Ovary (tissue), 9 donors: Measurements from ENCODE around the gene MRPL18. TPM values are rescaled to one million over a fixed set of nuclear protein-coding genes. Genes with fewer than 3 reads are reported as not detected.
"Not testable (repeated sequence)": the region's sequence is repeated elsewhere in the genome, so short reads cannot be mapped to it uniquely, and the experiment has no call there.

Experiments
- DNase-seq, 5 donors: peaks; one replicate each; pipeline ENCODE4 v3.0.0-alpha.2; 2019 to 2020
- H3K27ac ChIP-seq, 2 donors: fragments of 200-600 bp; one replicate each; pipeline versions ENCODE4 v1.5.1 to v1.8.0; 2019 to 2022
- H3K27me3 ChIP-seq: fragments of 200-600 bp; one replicate; pipeline ENCODE4 v1.8.0; 2022
- H3K36me3 ChIP-seq: fragments of 200-600 bp; sonication (generic); one replicate; pipeline ENCODE4 v1.5.1; 2019
- H3K4me1 ChIP-seq: one replicate; pipeline ENCODE4 v1.8.1; 2013; ENCODE audit warnings: mild to moderate bottlenecking, moderate library complexity; ENCODE audit not compliant: insufficient read depth
- H3K4me3 ChIP-seq: fragments of 200-600 bp; sonication (generic); one replicate; pipeline ENCODE4 v1.5.1; 2017
- H3K9me3 ChIP-seq, 2 donors: fragments of 200-600 bp in 1 of 2; sonication (generic) in 1 of 2; one replicate each; pipeline versions ENCODE4 v1.5.1 to v1.8.1; 2013 to 2019; ENCODE audit warnings: mild to moderate bottlenecking in 1 of 2, moderate library complexity in 1 of 2
- CTCF ChIP-seq, 3 donors: fragments of 450-650 bp in 2 of 3; fragments of 200-600 bp in 1 of 3; IDR thresholded peaks; one replicate each; pipeline versions ENCODE4 v1.5.1 to v1.8.0; 2016 to 2022; ENCODE audit warnings: antibody characterized with exemption in 3 of 3, mild to moderate bottlenecking in 1 of 3
- EP300 ChIP-seq: sonication (generic); formaldehyde crosslinking; IDR thresholded peaks from one replicate; pipeline ENCODE4 v1.6.1; 2017; ENCODE audit warnings: antibody characterized with exemption
- POLR2A ChIP-seq: fragments of 450-650 bp; IDR thresholded peaks from one replicate; pipeline ENCODE4 v1.6.1; 2017; ENCODE audit warnings: antibody characterized with exemption, mild to moderate bottlenecking, moderate library complexity
- WGBS, 3 donors: extraction: QIAGEN DNeasy Blood & Tissue Kit in 1 of 3; methylation state at CpG; one replicate each; pipeline versions ENCODE4 v1.1.5 to v1.1.7; 2013 to 2017; 5-methylcytosine and 5-hydroxymethylcytosine counted together
- intact Hi-C, 4 donors: fragments of 100-400 bp; cut with DNase I; formaldehyde crosslinking; loops; one replicate each; pipeline versions ENCODE4 v1.11.0 to v1.15.1; 2022 to 2023
- polyA plus RNA-seq, 2 donors: library from polyadenylated mRNA; stranded (reverse); fragments of 200-250 nt in 1 of 2; fragments of 350-450 nt in 1 of 2; fragmentation: Illumina TruSeq in 1 of 2; extraction: RNeasy Lipid Tissue Mini Kit (QIAGEN cat#74804) in 1 of 2; gene quantifications; one replicate each; pipeline ENCODE4 v1.2.3, GENCODE V29; 2013 to 2014
- total RNA-seq, 7 donors: library from RNA; depleted of rRNA in 2 of 7; stranded (reverse); fragments of >200 nt in 2 of 7; fragmentation: NEBNext Ultra II Directional in 3 of 7; extraction: Animal tissue kit (Norgen Biotek cat#: 25700) in 3 of 7; gene quantifications; one replicate each; pipeline versions ENCODE4 v1.1.0 to v1.2.4, GENCODE V29; 2016 to 2023
- donor health status: DM: no; HTN: no; CAD: no; lungs with moderate emphysema.
- donor health status: DM: no; HTN: no; CAD: no.
- donor health status: Bipolar disorder and iron deficiency.
- donor health status: DM: yes; HTN: yes; CAD: no.
- donor health status: DM: no; HTN: no; CAD: no.
- donor health status: DM: yes; HTN: yes; CAD: no.

The MRPL18 gene
- total and polyA plus RNA-seq, 9 donors = 51.0 to 112 (median 57.5) TPM

GRCh38 chr6:159821726-159822125, 31.5 kb downstream of the MRPL18 start:
- H3K4me1 ChIP-seq = no peaks in the 10 kb centered on the region
- H3K27ac ChIP-seq = no peak overlapping the region
- WGBS, 3 donors = 86 to 95% (median 89%) methylated on average over 10 of the region's 10 CpGs
- H3K9me3 ChIP-seq = no peaks in the 10 kb centered on the region
- no peaks in the 10 kb centered on the region for H3K27me3 ChIP-seq
- no peak for DNase-seq
- no peak overlapping the region for H3K4me3 ChIP-seq
- H3K36me3 ChIP-seq = no peaks in the 10 kb centered on the region
- intact Hi-C loops = no loop called here
- TF ChIP-seq EP300 (no peak), POLR2A (no peak), CTCF (IDR thresholded peaks at IDR 0.05) (no peak)

DNA sequence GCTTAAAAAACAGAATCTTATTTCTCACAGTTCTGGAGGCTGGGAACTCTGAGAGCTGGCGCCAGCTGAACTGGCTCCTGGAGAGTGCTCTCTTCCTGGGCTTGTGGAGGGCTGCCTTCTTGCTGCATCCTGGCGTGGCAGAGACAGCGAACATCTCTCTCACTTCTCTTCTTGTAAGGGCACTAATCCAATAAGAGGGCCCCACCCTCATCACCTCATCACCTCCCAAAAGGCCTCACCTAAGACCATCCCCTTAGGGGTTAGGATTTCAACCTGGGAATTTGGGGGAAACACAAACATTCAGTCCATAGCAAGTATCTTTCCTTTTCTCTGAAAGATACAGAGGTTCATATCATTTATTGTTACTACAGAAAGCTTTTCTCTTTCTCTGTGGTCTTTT, 33.7 kb downstream of the MRPL18 start:
- 93 to 97% (median 95%) methylated on average over 3 of the region's 3 CpGs for WGBS, 3 donors
- Histone ChIP-seq H3K27me3 (no peaks in the 10 kb centered on the region), H3K4me3 (no peak overlapping the region), H3K4me1 (no peaks in the 10 kb centered on the region), H3K36me3 (no peaks in the 10 kb centered on the region), H3K27ac (no peak overlapping the region), H3K9me3 (no peaks in the 10 kb centered on the region)
- TF ChIP-seq POLR2A = no peak
- intact Hi-C loops = no loop called here
- no peak for DNase-seq

DNA sequence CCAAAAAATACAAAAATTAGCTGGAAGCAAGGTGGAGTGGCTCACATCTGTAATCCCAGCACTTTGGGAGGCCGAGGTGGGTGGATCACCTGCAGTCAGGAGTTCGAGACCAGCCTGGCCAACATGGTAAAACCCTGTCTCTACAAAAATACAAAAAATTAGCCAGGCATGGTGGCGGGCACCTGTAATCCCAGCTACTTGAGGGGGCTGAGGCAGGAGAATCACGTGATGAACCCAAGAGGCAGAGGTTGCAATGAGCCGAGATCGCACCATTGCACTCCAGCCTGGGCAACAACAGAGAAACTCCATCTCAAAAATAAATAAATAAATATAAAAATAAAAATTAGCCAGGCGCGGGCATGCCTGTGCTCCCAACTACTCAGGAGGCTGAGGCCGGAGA, 34.4 kb downstream of the MRPL18 start:
- H3K9me3 ChIP-seq, H3K36me3 ChIP-seq, DNase-seq, intact Hi-C loops, H3K27me3 ChIP-seq, H3K4me1 ChIP-seq, H3K4me3 ChIP-seq, H3K27ac ChIP-seq: not testable (repeated sequence)
- 95% methylated on average over 9 of the region's 9 CpGs for WGBS, 3 donors

DNA sequence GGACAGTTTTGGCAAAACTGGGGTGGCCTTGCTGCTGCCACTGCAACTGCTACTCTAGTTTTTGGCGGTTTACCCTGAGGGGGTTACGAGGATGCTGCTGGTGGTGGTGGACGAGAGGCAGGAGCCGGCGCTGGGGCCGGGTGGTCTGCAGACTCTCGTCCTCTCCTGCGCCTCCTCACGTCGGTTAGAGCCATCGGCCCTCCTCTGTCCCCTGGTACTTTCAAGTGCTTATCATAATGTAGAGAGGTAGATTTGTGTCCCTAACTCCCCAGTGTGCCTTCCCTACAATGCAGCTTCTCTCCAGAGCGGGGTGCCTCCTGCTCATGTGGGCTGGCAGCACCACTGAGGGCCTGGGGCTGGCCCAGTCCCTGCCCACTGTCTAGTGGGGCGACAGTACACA, 35.7 kb downstream of the MRPL18 start:
- Histone ChIP-seq H3K4me3 (no peak overlapping the region), H3K27ac (no peak overlapping the region), H3K36me3 (no peaks in the 10 kb centered on the region), H3K9me3 (no peaks in the 10 kb centered on the region), H3K4me1 (no peaks in the 10 kb centered on the region), H3K27me3 (no peaks in the 10 kb centered on the region)
- intact Hi-C loops = no loop called here
- TF ChIP-seq POLR2A (no peak), EP300 (no peak), CTCF (IDR thresholded peaks at IDR 0.05) (no peak)
- 92% methylated on average over 13 of the region's 13 CpGs for WGBS, 3 donors
- no peak for DNase-seq

GRCh38 chr6:159826968-159827647, 36.8 kb downstream of the MRPL18 start:
- TF ChIP-seq EP300 (no peak), CTCF (IDR thresholded peaks at IDR 0.05) (no peak), POLR2A (no peak)
- DNase-seq = no peak
- Histone ChIP-seq H3K9me3 (no peaks in the 10 kb centered on the region), H3K4me3 (no peak overlapping the region), H3K27ac (no peak overlapping the region), H3K36me3 (no peaks in the 10 kb centered on the region), H3K4me1 (no peaks in the 10 kb centered on the region), H3K27me3 (no peaks in the 10 kb centered on the region)
- WGBS, 3 donors = 80 to 94% (median 83%) methylated on average over 16 of the region's 16 CpGs
- intact Hi-C loops = no loop called here
